Panc1 (cell line): ENCODE data around the gene KRR1. TPM values are rescaled to one million over a fixed set of nuclear protein-coding genes. Genes with fewer than 3 reads are reported as not detected.

Experiments used
- ATAC-seq: fragments of 200-7000 bp; cut with Tn5 transposase; 2 replicates; pipeline ENCODE4 v1.9.1; 2020; ENCODE audit warnings: mild to moderate bottlenecking, moderate library complexity
- BruUV-seq: library from RNA; stranded (reverse); fragments of 400-500 nt; replicated peaks from 2 replicates; lab custom pipeline; 2021; lab: Mats Ljungman, UMichigan
- CTCF ChIA-PET: fragments of 300-600 bp; sonication (Branson Sonifier 250); formaldehyde crosslinking; loops from one replicate; lab custom pipeline; 2022; ENCODE audit warnings: antibody characterized with exemption; lab: Charles Lee
- POLR2A ChIA-PET: fragments of 300-600 bp; sonication (Branson Sonifier 250); formaldehyde crosslinking; loops from one replicate; lab custom pipeline; 2022; ENCODE audit warnings: antibody characterized with exemption; lab: Charles Lee
- DNase-seq: peaks from one replicate; pipeline ENCODE4 v3.0.0-alpha.2; 2010; ENCODE audit warnings: low read depth, low spot score
- H3K27ac ChIP-seq: 2 replicates; pipeline ENCODE4 v1.5.1; 2011; ENCODE audit warnings: mild to moderate bottlenecking, low read length, inconsistent platforms
- H3K27me3 ChIP-seq: fragments of 200-500 bp; sonication (Bioruptor generic); 2 replicates; pipeline ENCODE4 v1.6.0; 2014; ENCODE audit warnings: low read length, inconsistent platforms; ENCODE audit not compliant: control insufficient read depth, insufficient read depth
- H3K36me3 ChIP-seq: fragments of 200-500 bp; sonication (Bioruptor generic); 2 replicates; pipeline ENCODE4 v1.5.1; 2014; ENCODE audit warnings: inconsistent platforms, mild to moderate bottlenecking, low read length, moderate library complexity; ENCODE audit not compliant: control insufficient read depth, insufficient read depth
- H3K4me1 ChIP-seq: 2 replicates; pipeline ENCODE4 v1.5.1; 2011; ENCODE audit warnings: inconsistent platforms, mild to moderate bottlenecking, low read length, moderate library complexity; ENCODE audit not compliant: control insufficient read depth, insufficient read depth
- H3K4me3 ChIP-seq, 2 experiments: 2 replicates each; pipeline ENCODE4 v1.5.1; 2011 to 2012; ENCODE audit warnings: low read depth in 2 of 2, low read length in 2 of 2, mild to moderate bottlenecking in 2 of 2, inconsistent platforms in 1 of 2, moderate library complexity in 1 of 2
- H3K9me3 ChIP-seq: fragments of 200-500 bp; sonication (Bioruptor generic); 2 replicates; pipeline ENCODE4 v1.5.1; 2014; ENCODE audit warnings: low read depth, mild to moderate bottlenecking, inconsistent platforms, low read length, moderate library complexity; ENCODE audit not compliant: control insufficient read depth, insufficient read depth
- CTCF ChIP-seq: fragments of 450-650 bp; IDR thresholded peaks from 2 replicates; pipeline ENCODE4 v1.5.1; 2017; ENCODE audit warnings: mild to moderate bottlenecking
- POLR2AphosphoS5 ChIP-seq: IDR thresholded peaks from 2 replicates; pipeline ENCODE4 v1.6.1; 2012; ENCODE audit warnings: mild to moderate bottlenecking, low read depth, low read length, moderate library complexity
- REST ChIP-seq, 2 experiments: IDR thresholded peaks; 2 replicates each; pipeline ENCODE4 v1.6.1; 2011 to 2012; ENCODE audit warnings: low read depth in 2 of 2, control low read depth in 1 of 2, low read length in 1 of 2, mild to moderate bottlenecking in 1 of 2, moderate library complexity in 1 of 2; ENCODE audit not compliant: insufficient read depth in 1 of 2
- SIN3A ChIP-seq: IDR thresholded peaks from 2 replicates; pipeline ENCODE4 v1.6.1; 2012; ENCODE audit warnings: low read depth, mild to moderate bottlenecking, low read length, moderate library complexity, borderline replicate concordance; ENCODE audit not compliant: insufficient read depth
- TCF7L2 ChIP-seq: IDR thresholded peaks from 2 replicates; pipeline ENCODE4 v1.6.1; 2011; ENCODE audit warnings: mild to moderate bottlenecking, low read depth, low read length, inconsistent platforms
- in situ Hi-C: cut with HindIII; loops from 2 replicates; pipeline ENCODE4 v1.10.0; 2016; ENCODE audit warnings: low sequenced_read_pairs, low pct_unique_long_range_greater_than_20kb
- intact Hi-C: fragments of 100-400 bp; cut with micrococcal nuclease; formaldehyde crosslinking; loops from one replicate; pipeline ENCODE4 v1.10.0; 2022; ENCODE audit not compliant: unreplicated experiment
- total RNA-seq: library from RNA; stranded (reverse); gene quantifications from one replicate; pipeline ENCODE4 v1.2.1, GENCODE V29; 2021; ENCODE audit not compliant: unreplicated experiment

Gene KRR1
- total RNA-seq, 1 experiment from 2014 or later: 161 TPM

GRCh38 chr12:75558287-75558686 lies 46.9 kb upstream of the KRR1 start:
- H3K9me3 ChIP-seq: peaks cover 10% of the 10 kb centered on the region; the same call in 1 of the 2 replicates
- DNase-seq (no peak), ATAC-seq (no peak)
- ChIA-PET POLR2A (no interaction called here), CTCF (no interaction called here)
- peak overlapping the region; percentile 68 for H3K27ac ChIP-seq
- TF ChIP-seq POLR2AphosphoS5: no peak
- no peak for TF ChIP-seq TCF7L2
- TF ChIP-seq REST (IDR thresholded peaks at IDR 0.05; ENCODE audit: insufficient read depth in 1 of 2, low read depth in 2 of 2, low read length in 1 of 2): no peak
- no peak for TF ChIP-seq SIN3A
- no peak for TF ChIP-seq CTCF
- no peak overlapping the region for H3K4me3 ChIP-seq
- intact Hi-C loops (no loop called here), in situ Hi-C loops (no loop called here)
- BruUV-seq: no TSS peak
- no peaks in the 10 kb centered on the region for H3K27me3 ChIP-seq
- no peaks in the 10 kb centered on the region for H3K36me3 ChIP-seq
- peaks cover 38% of the 10 kb centered on the region for H3K4me1 ChIP-seq

GRCh38 chr12:75556311-75556899 lies 45.0 kb upstream of the KRR1 start:
- 0 out of 2 replicates have a peak, but pooled peaks have one; percentile 28 for ATAC-seq
- no peaks in the 10 kb centered on the region for H3K36me3 ChIP-seq
- H3K27ac ChIP-seq: peak overlapping the region; percentile 68
- intact Hi-C loops (no loop called here), in situ Hi-C loops (no loop called here)
- POLR2A ChIA-PET: no interaction called here
- CTCF ChIA-PET: interaction anchor here (0.6 kb wide), 1 partner anchor 561 kb away, joined by 3 read pairs; no protein-coding TSS in a partner anchor
- TF ChIP-seq TCF7L2 (no peak), CTCF (no peak), POLR2AphosphoS5 (no peak), SIN3A (no peak), REST (IDR thresholded peaks at IDR 0.05; ENCODE audit: insufficient read depth in 1 of 2, low read depth in 2 of 2, low read length in 1 of 2) (no peak)
- no peaks in the 10 kb centered on the region for H3K9me3 ChIP-seq
- H3K27me3 ChIP-seq: no peaks in the 10 kb centered on the region
- H3K4me3 ChIP-seq: no peak overlapping the region
- no peak for DNase-seq
- H3K4me1 ChIP-seq: peaks cover 44% of the 10 kb centered on the region
- no TSS peak for BruUV-seq
